ENCODE results near the gene FGFR1OP2. TPM values are rescaled to one million over a fixed set of nuclear protein-coding genes. Genes with fewer than 3 reads are reported as not detected.

FGFR1OP2 gene
- total RNA-seq, 1 donor from 2014 or later: 50.5 TPM

- FAIRE-seq (no peak), DNase-seq (ENCODE audit: low read depth) (no peak)
- TF ChIP-seq, protein P1, sequence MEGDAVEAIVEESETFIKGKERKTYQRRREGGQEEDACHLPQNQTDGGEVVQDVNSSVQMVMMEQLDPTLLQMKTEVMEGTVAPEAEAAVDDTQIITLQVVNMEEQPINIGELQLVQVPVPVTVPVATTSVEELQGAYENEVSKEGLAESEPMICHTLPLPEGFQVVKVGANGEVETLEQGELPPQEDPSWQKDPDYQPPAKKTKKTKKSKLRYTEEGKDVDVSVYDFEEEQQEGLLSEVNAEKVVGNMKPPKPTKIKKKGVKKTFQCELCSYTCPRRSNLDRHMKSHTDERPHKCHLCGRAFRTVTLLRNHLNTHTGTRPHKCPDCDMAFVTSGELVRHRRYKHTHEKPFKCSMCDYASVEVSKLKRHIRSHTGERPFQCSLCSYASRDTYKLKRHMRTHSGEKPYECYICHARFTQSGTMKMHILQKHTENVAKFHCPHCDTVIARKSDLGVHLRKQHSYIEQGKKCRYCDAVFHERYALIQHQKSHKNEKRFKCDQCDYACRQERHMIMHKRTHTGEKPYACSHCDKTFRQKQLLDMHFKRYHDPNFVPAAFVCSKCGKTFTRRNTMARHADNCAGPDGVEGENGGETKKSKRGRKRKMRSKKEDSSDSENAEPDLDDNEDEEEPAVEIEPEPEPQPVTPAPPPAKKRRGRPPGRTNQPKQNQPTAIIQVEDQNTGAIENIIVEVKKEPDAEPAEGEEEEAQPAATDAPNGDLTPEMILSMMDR (IDR thresholded peaks at IDR 0.05; ENCODE audit: insufficient read depth, low read length, severe bottlenecking): no peak
- peaks cover 13% of the 10 kb centered on the region for H3K36me3 ChIP-seq (ENCODE audit: control insufficient read depth, insufficient read depth, low read length)
- no peak overlapping the region for H3K4me3 ChIP-seq (ENCODE audit: low read depth, low read length)
- H3K27me3 ChIP-seq (ENCODE audit: control insufficient read depth, insufficient read depth, low read length): no peaks in the 10 kb centered on the region
These were observed 31.9 kb downstream of the FGFR1OP2 start for GRCh38 chr12:26970136-26970535.

DNA sequence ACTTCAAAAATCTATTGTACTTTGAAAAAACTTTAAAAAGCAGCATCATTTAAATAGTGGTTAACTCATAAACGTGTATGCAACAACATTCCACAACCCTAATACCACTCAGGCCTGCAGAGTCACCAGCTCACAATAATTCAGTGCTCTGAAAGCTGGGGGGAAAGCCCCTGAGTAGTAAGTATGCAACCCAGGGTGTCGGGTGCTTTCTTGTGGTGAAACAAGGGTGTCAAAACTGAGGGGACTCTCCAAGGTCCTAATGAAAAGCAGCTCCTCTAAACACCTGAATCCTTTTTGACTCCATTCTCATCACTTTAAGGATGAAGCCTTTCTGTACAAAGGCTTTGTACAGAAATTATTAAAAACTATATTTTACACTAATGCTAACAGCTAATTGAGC lies 33.7 kb downstream of the FGFR1OP2 start:
- TF ChIP-seq, protein P1 (IDR thresholded peaks at IDR 0.05; ENCODE audit: insufficient read depth, low read length, severe bottlenecking): no peak
- no peak for FAIRE-seq
- no peak for DNase-seq (ENCODE audit: low read depth)
- Histone ChIP-seq H3K36me3 (ENCODE audit: control insufficient read depth, insufficient read depth, low read length) (peaks cover 14% of the 10 kb centered on the region), H3K27me3 (ENCODE audit: control insufficient read depth, insufficient read depth, low read length) (no peaks in the 10 kb centered on the region), H3K4me3 (ENCODE audit: low read depth, low read length) (no peak overlapping the region)

- Histone ChIP-seq H3K4me3 (ENCODE audit: low read depth, low read length) (no peak overlapping the region), H3K36me3 (ENCODE audit: control insufficient read depth, insufficient read depth, low read length) (peaks cover 22% of the 10 kb centered on the region), H3K27me3 (ENCODE audit: control insufficient read depth, insufficient read depth, low read length) (no peaks in the 10 kb centered on the region)
- FAIRE-seq: peak; percentile 60
- TF ChIP-seq, protein P1 (IDR thresholded peaks at IDR 0.05; ENCODE audit: insufficient read depth, low read length, severe bottlenecking): no peak
- DNase-seq (ENCODE audit: low read depth): peak; percentile 80
These were observed 38.4 kb downstream of the FGFR1OP2 start for GRCh38 chr12:26976687-26977086.

- Histone ChIP-seq H3K27me3 (ENCODE audit: control insufficient read depth, insufficient read depth, low read length) (no peaks in the 10 kb centered on the region), H3K4me3 (ENCODE audit: low read depth, low read length) (no peak overlapping the region), H3K36me3 (ENCODE audit: control insufficient read depth, insufficient read depth, low read length) (peaks cover 17% of the 10 kb centered on the region)
- FAIRE-seq (no peak), DNase-seq (ENCODE audit: low read depth) (no peak)
- TF ChIP-seq, protein P1 (IDR thresholded peaks at IDR 0.05; ENCODE audit: insufficient read depth, low read length, severe bottlenecking): no peak
These were observed 40.5 kb downstream of the FGFR1OP2 start for GRCh38 chr12:26978801-26979200.

DNA sequence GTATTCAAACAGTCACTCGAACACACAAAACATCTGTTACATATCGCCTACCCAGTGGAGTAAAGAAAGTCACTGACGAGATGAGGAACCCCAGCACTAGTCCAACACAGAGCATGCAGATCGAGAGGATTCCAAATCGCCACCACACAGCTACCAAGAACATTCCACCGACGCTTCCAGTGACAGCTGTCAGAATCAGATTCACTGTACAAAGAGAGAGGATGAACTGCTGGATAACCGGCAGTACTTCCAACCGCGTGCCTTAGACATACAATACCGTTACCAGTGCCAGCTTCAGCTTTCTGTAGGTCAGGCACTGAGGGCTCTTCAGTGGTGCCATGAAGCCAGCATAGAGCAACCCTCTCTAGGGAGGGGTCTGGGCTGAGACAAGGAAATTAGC lies 41.5 kb downstream of the FGFR1OP2 start:
- Histone ChIP-seq H3K4me3 (ENCODE audit: low read depth, low read length) (no peak overlapping the region), H3K27me3 (ENCODE audit: control insufficient read depth, insufficient read depth, low read length) (no peaks in the 10 kb centered on the region), H3K36me3 (ENCODE audit: control insufficient read depth, insufficient read depth, low read length) (peaks cover 11% of the 10 kb centered on the region)
- DNase-seq (ENCODE audit: low read depth) (no peak), FAIRE-seq (peak; percentile 86)
- TF ChIP-seq, protein P1 (IDR thresholded peaks at IDR 0.05; ENCODE audit: insufficient read depth, low read length, severe bottlenecking): no peak

DNA sequence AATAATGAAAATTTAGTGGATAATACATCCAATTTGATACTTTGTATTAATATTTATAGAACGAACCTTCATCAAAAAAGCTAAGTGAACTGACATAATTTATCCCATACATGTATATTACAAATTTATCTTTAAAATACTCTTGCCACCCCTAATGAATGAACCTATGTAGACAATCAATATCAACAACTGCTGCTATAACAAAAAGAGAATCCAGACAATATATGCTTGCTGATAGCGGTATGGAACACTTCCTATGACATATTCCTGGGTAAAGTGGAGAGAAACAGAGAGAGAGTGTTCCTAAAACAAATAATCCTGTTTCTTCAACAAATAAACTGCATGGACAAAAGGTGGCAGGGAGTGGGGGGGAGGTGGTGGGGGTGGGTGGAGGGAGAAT lies 44.6 kb downstream of the FGFR1OP2 start:
- TF ChIP-seq, protein P1 (IDR thresholded peaks at IDR 0.05; ENCODE audit: insufficient read depth, low read length, severe bottlenecking): no peak
- Histone ChIP-seq H3K27me3 (ENCODE audit: control insufficient read depth, insufficient read depth, low read length) (no peaks in the 10 kb centered on the region), H3K36me3 (ENCODE audit: control insufficient read depth, insufficient read depth, low read length) (peaks cover 11% of the 10 kb centered on the region), H3K4me3 (ENCODE audit: low read depth, low read length) (no peak overlapping the region)
- no peak for FAIRE-seq
- DNase-seq (ENCODE audit: low read depth): no peak
